H1 (cell line): ENCODE measurements around the gene YIPF6. TPM values are rescaled to one million over a fixed set of nuclear protein-coding genes. Genes with fewer than 3 reads are reported as not detected.
"Not testable (repeated sequence)": the region's sequence is repeated elsewhere in the genome, so short reads cannot be mapped to it uniquely, and the experiment has no call there.

Source experiments
- CTCF ChIA-PET: fragments of 300-600 bp; sonication (Branson Sonifier 250); formaldehyde crosslinking; loops from one replicate; lab custom pipeline; 2021; ENCODE audit not compliant: partially characterized antibody; lab: Charles Lee
- POLR2A ChIA-PET: fragments of 300-600 bp; sonication (Branson Sonifier 250); formaldehyde crosslinking; loops from one replicate; lab custom pipeline; 2021; ENCODE audit warnings: inconsistent platforms; ENCODE audit not compliant: partially characterized antibody; lab: Charles Lee
- DNase-seq, 2 experiments: peaks; one replicate each; pipeline versions ENCODE4 v3.0.0 to v3.0.0-alpha.2; 2010 to 2022; ENCODE audit warnings: low spot score in 2 of 2, low read depth in 1 of 2, mixed read lengths in 1 of 2
- FAIRE-seq: peaks from 2 replicates; lab custom pipeline; 2011; peaks lifted over from hg19 to GRCh38; lab: Jason Lieb, UNC
- H2AFZ ChIP-seq: 2 replicates; pipeline ENCODE4 v1.8.1; 2012; ENCODE audit warnings: low read length, inconsistent platforms
- H2AK5ac ChIP-seq: 2 replicates; pipeline ENCODE4 v1.6.1; 2013; ENCODE audit warnings: low read depth, low read length
- H2BK120ac ChIP-seq: replicated peaks from 2 replicates; pipeline ENCODE3; 2013; ENCODE audit warnings: low read depth, low read length, inconsistent platforms
- H2BK12ac ChIP-seq: 2 replicates; pipeline ENCODE4 v1.6.1; 2013; ENCODE audit warnings: low read depth, low read length
- H2BK15ac ChIP-seq: 2 replicates; pipeline ENCODE4 v1.6.1; 2013; ENCODE audit warnings: low read length
- H2BK20ac ChIP-seq: 2 replicates; pipeline ENCODE4 v1.6.1; 2013; ENCODE audit warnings: low read length
- H2BK5ac ChIP-seq: 2 replicates; pipeline ENCODE4 v1.6.1; 2013; ENCODE audit warnings: low read depth, low read length
- H3K14ac ChIP-seq: 2 replicates; pipeline ENCODE4 v1.6.1; 2013; ENCODE audit warnings: inconsistent platforms; ENCODE audit not compliant: insufficient read length
- H3K18ac ChIP-seq: 2 replicates; pipeline ENCODE4 v1.6.1; 2013; ENCODE audit warnings: low read length; ENCODE audit errors: extremely low read depth
- H3K23ac ChIP-seq: 2 replicates; pipeline ENCODE4 v1.6.1; 2013; ENCODE audit warnings: inconsistent platforms; ENCODE audit not compliant: insufficient read length
- H3K23me2 ChIP-seq: 2 replicates; pipeline ENCODE4 v1.6.1; 2013; ENCODE audit warnings: low read depth, low read length
- H3K27ac ChIP-seq: 2 replicates; pipeline ENCODE4 v1.6.1; 2011; ENCODE audit warnings: low read depth, low read length, inconsistent platforms
- H3K27me3 ChIP-seq, 4 experiments: replicated peaks in 1 of 4; 1 replicate in 1 of 4; 2 replicates in 3 of 4; pipeline versions ENCODE4 v1.6.1 to v1.8.1; 2011 to 2013; ENCODE audit warnings: low read length in 3 of 4, mild to moderate bottlenecking in 3 of 4, inconsistent platforms in 2 of 4, mixed read lengths in 2 of 4, moderate library complexity in 1 of 4; ENCODE audit not compliant: control insufficient read depth in 3 of 4, insufficient read depth in 3 of 4; ENCODE audit errors: extremely low read depth in 1 of 4
- H3K36me3 ChIP-seq, 4 experiments: 2 replicates each; pipeline versions ENCODE4 v1.6.1 to v1.8.1; 2011 to 2013; ENCODE audit warnings: mild to moderate bottlenecking in 4 of 4, low read length in 3 of 4, moderate library complexity in 2 of 4, control low read depth in 1 of 4, inconsistent platforms in 1 of 4; ENCODE audit not compliant: insufficient read depth in 4 of 4, control insufficient read depth in 2 of 4
- H3K4ac ChIP-seq: replicated peaks from 2 replicates; pipeline ENCODE3; 2013; ENCODE audit warnings: low read length, low read depth, mixed read lengths, inconsistent platforms; ENCODE audit not compliant: insufficient read length
- H3K4me1 ChIP-seq, 4 experiments: replicated peaks in 1 of 4; 1 replicate in 1 of 4; 2 replicates in 3 of 4; pipeline versions ENCODE4 v1.6.1 to v1.8.1; 2011 to 2013; ENCODE audit warnings: low read length in 3 of 4, inconsistent platforms in 2 of 4, mixed read lengths in 1 of 4; ENCODE audit not compliant: insufficient read depth in 4 of 4, control insufficient read depth in 3 of 4
- H3K4me2 ChIP-seq, 2 experiments: 2 replicates each; pipeline versions ENCODE4 v1.6.1 to v1.8.1; 2011 to 2013; ENCODE audit warnings: low read depth in 2 of 2, low read length in 2 of 2, control low read depth in 1 of 2, inconsistent platforms in 1 of 2, mild to moderate bottlenecking in 1 of 2; ENCODE audit not compliant: insufficient read depth in 1 of 2
- H3K4me3 ChIP-seq, 4 experiments: fragments of 200-600, 300-600 bp in 1 of 4; sonication (generic), shearing (Covaris generic), sonication (Bioruptor Twin) in 1 of 4; 2 replicates each; pipeline versions ENCODE4 v1.5.1 to v1.8.1; 2011 to 2016; ENCODE audit warnings: low read length in 4 of 4, low read depth in 3 of 4, control low read depth in 2 of 4, inconsistent platforms in 2 of 4, mild to moderate bottlenecking in 2 of 4, mixed read lengths in 1 of 4, moderate library complexity in 1 of 4; ENCODE audit not compliant: insufficient read depth in 2 of 4; ENCODE audit errors: extremely low read depth in 1 of 4
- H3K56ac ChIP-seq: replicated peaks from 2 replicates; pipeline ENCODE3; 2013; ENCODE audit warnings: low read depth, mild to moderate bottlenecking, mixed read lengths, low read length, inconsistent platforms; ENCODE audit not compliant: insufficient read length
- H3K79me1 ChIP-seq: 2 replicates; pipeline ENCODE4 v1.6.1; 2013; ENCODE audit warnings: low read depth, low read length, control low read depth
- H3K79me2 ChIP-seq, 2 experiments: 2 replicates each; pipeline versions ENCODE4 v1.6.1 to v1.8.1; 2012 to 2013; ENCODE audit warnings: low read length in 2 of 2, mild to moderate bottlenecking in 2 of 2, inconsistent platforms in 1 of 2; ENCODE audit not compliant: insufficient read depth in 2 of 2, control insufficient read depth in 1 of 2
- H3K9ac ChIP-seq, 4 experiments: replicated peaks in 1 of 4; 1 replicate in 1 of 4; 2 replicates in 3 of 4; pipeline versions ENCODE4 v1.6.1 to v1.8.1; 2011 to 2013; ENCODE audit warnings: low read depth in 3 of 4, low read length in 3 of 4, control low read depth in 2 of 4, mild to moderate bottlenecking in 2 of 4, moderate library complexity in 2 of 4, inconsistent platforms in 1 of 4; ENCODE audit errors: extremely low read depth in 1 of 4
- H3K9me3 ChIP-seq, 2 experiments: 2 replicates each; pipeline versions ENCODE4 v1.6.1 to v1.8.1; 2012 to 2013; ENCODE audit warnings: mild to moderate bottlenecking in 2 of 2, moderate library complexity in 2 of 2, control low read depth in 1 of 2, inconsistent platforms in 1 of 2, low read depth in 1 of 2, low read length in 1 of 2, mixed read lengths in 1 of 2; ENCODE audit not compliant: insufficient read depth in 2 of 2
- H4K20me1 ChIP-seq, 2 experiments: replicated peaks in 1 of 2; 2 replicates each; pipeline versions ENCODE3 to v1.8.1; 2011 to 2013; ENCODE audit warnings: inconsistent platforms in 2 of 2, low read length in 2 of 2, mild to moderate bottlenecking in 1 of 2; ENCODE audit not compliant: insufficient read depth in 2 of 2, control insufficient read depth in 1 of 2
- H4K5ac ChIP-seq: 2 replicates; pipeline ENCODE4 v1.6.1; 2013; ENCODE audit warnings: low read length, low read depth, mixed read lengths, inconsistent platforms; ENCODE audit not compliant: insufficient read length
- H4K8ac ChIP-seq: 2 replicates; pipeline ENCODE4 v1.8.0; 2013; ENCODE audit warnings: mild to moderate bottlenecking, moderate library complexity, low read length, inconsistent platforms; ENCODE audit not compliant: insufficient read depth; ENCODE audit errors: extremely low read depth
- H4K91ac ChIP-seq: replicated peaks from 2 replicates; pipeline ENCODE3; 2013; ENCODE audit warnings: low read length, mixed read lengths, inconsistent platforms; ENCODE audit not compliant: insufficient read length
- WGBS, 2 experiments: shearing (Covaris generic) in 1 of 2; methylation state at CpG; one replicate each; pipeline versions ENCODE4 v1.1.6 to v1.1.7; 2013 to 2015; ENCODE audit warnings: low lambda C conversion rate in 2 of 2, mixed read lengths in 2 of 2, inconsistent platforms in 1 of 2, low coverage in 1 of 2, missing lambda C conversion rate in 1 of 2; ENCODE audit not compliant: insufficient replicate concordance in 2 of 2, insufficient coverage in 1 of 2, insufficient read length in 1 of 2; ENCODE audit errors: extremely low coverage in 1 of 2, missing lambda C conversion rate in 1 of 2; 5-methylcytosine and 5-hydroxymethylcytosine counted together
- polyA plus RNA-seq, 7 experiments: library from polyadenylated mRNA; depleted of rRNA in 3 of 7; stranded (reverse) in 5 of 7; unstranded in 2 of 7; fragments of >200 nt in 5 of 7; fragments of 200-250 nt in 2 of 7; gene quantifications; 1 replicate in 5 of 7; 2 replicates in 1 of 7; 4 replicates in 1 of 7; pipeline versions ENCODE4 v1.2.1 to v1.2.3, GENCODE V29; 2011 to 2013; ENCODE audit warnings: missing spikeins in 2 of 7, mixed read lengths in 2 of 7
- total RNA-seq: library from RNA; stranded (reverse); fragmentation: NEBNext Ultra II Directional; extraction: Animal tissue kit (Norgen Biotek cat#: 25700); gene quantifications from 2 replicates; pipeline ENCODE4 v1.2.1, GENCODE V29; 2021

The YIPF6 gene
- total and polyA plus RNA-seq, 2 of the 8 experiments (the other 6 are each of a cell fraction or from before 2014, with no cell fraction given), result 16.9 to 34.1 TPM

- H3K4me3 ChIP-seq, H3K4me1 ChIP-seq: not testable (repeated sequence)
Measured at GRCh38 chrX:68486198-68486597, 12.7 kb upstream of the YIPF6 start.

More at GRCh38 chrX:68486198-68486597, 12.7 kb upstream of the YIPF6 start:
- H2BK20ac ChIP-seq, H3K14ac ChIP-seq, H3K27me3 ChIP-seq, H3K23me2 ChIP-seq, H3K79me2 ChIP-seq, H3K23ac ChIP-seq, CTCF ChIA-PET, H3K4me2 ChIP-seq, H3K18ac ChIP-seq, DNase-seq, H4K8ac ChIP-seq, H2BK5ac ChIP-seq, H3K56ac ChIP-seq, H3K4ac ChIP-seq, H3K9me3 ChIP-seq, H2BK12ac ChIP-seq, H4K20me1 ChIP-seq, H4K5ac ChIP-seq, H4K91ac ChIP-seq, H3K9ac ChIP-seq, H2AK5ac ChIP-seq, H2BK120ac ChIP-seq, POLR2A ChIA-PET, H3K36me3 ChIP-seq, H2AFZ ChIP-seq, H2BK15ac ChIP-seq, H3K79me1 ChIP-seq, H3K27ac ChIP-seq, FAIRE-seq: not testable (repeated sequence)
- WGBS, 2 experiments, result 80% methylated on average over 1 of the region's 3 CpGs; no CpG with 5 or more reads in 1 of the 2 experiments
